Endothelial cell of umbilical vein (primary cell): ENCODE results near the gene SART3. TPM values are rescaled to one million over a fixed set of nuclear protein-coding genes. Genes with fewer than 3 reads are reported as not detected.

Experiments
- BruUV-seq: library from RNA; stranded (reverse); fragments of 400-500 nt; replicated peaks from 2 replicates; lab custom pipeline; 2021; lab: Mats Ljungman, UMichigan
- CTCF ChIA-PET: fragments of 300-600, 350-600 bp; sonication (Branson Sonifier 250); formaldehyde crosslinking; loops from one replicate; lab custom pipeline; 2021; ENCODE audit warnings: antibody characterized with exemption, inconsistent platforms; lab: Charles Lee
- POLR2A ChIA-PET: fragments of 300-600, 350-600 bp; sonication (Branson Sonifier 250); formaldehyde crosslinking; loops from one replicate; lab custom pipeline; 2021; ENCODE audit warnings: antibody characterized with exemption, inconsistent platforms; lab: Charles Lee
- DNase-seq: peaks from one replicate; pipeline ENCODE4 v3.0.0-alpha.2; 2011; ENCODE audit warnings: low read depth, low spot score
- FAIRE-seq: peaks from 2 replicates; lab custom pipeline; 2011; peaks lifted over from hg19 to GRCh38; lab: Jason Lieb, UNC
- H2AFZ ChIP-seq: 2 replicates; pipeline ENCODE4 v1.6.0; 2012; ENCODE audit warnings: low read depth, low read length, control low read depth, inconsistent platforms
- H3K27ac ChIP-seq: 2 replicates; pipeline ENCODE4 v1.5.1; 2011; ENCODE audit warnings: low read depth, mild to moderate bottlenecking, control low read depth, low read length, moderate library complexity; ENCODE audit not compliant: insufficient read depth
- H3K27me3 ChIP-seq, 2 experiments: 2 replicates each; pipeline versions ENCODE4 v1.6.0 to v1.6.1; 2011; ENCODE audit warnings: low read length in 2 of 2, mixed read lengths in 1 of 2; ENCODE audit not compliant: control insufficient read depth in 2 of 2, insufficient read depth in 2 of 2
- H3K36me3 ChIP-seq, 2 experiments: 2 replicates in 1 of 2; 3 replicates in 1 of 2; pipeline ENCODE4 v1.5.1; 2011; ENCODE audit warnings: low read length in 2 of 2, mild to moderate bottlenecking in 1 of 2, moderate library complexity in 1 of 2; ENCODE audit not compliant: control insufficient read depth in 2 of 2, insufficient read depth in 2 of 2; ENCODE audit errors: extremely low read depth in 1 of 2
- H3K4me1 ChIP-seq: 3 replicates; pipeline ENCODE4 v1.5.1; 2011; ENCODE audit warnings: mild to moderate bottlenecking, low read length; ENCODE audit not compliant: control insufficient read depth, insufficient read depth; ENCODE audit errors: extremely low read depth
- H3K4me2 ChIP-seq: 2 replicates; pipeline ENCODE4 v1.6.1; 2011; ENCODE audit warnings: low read length, control low read depth, mixed read lengths; ENCODE audit not compliant: insufficient read depth
- H3K4me3 ChIP-seq, 3 experiments: fragments of 200-600 bp in 1 of 3; sonication (generic), shearing (Covaris generic) in 1 of 3; replicated peaks in 1 of 3; 2 replicates each; pipeline ENCODE4 v1.5.1; 2011 to 2016; ENCODE audit warnings: control low read depth in 3 of 3, low read length in 3 of 3, mild to moderate bottlenecking in 2 of 3, inconsistent platforms in 1 of 3, low read depth in 1 of 3, moderate library complexity in 1 of 3; ENCODE audit not compliant: insufficient read depth in 1 of 3
- H3K79me2 ChIP-seq: 2 replicates; pipeline ENCODE4 v1.6.0; 2012; ENCODE audit warnings: low read length, inconsistent platforms; ENCODE audit not compliant: control insufficient read depth, insufficient read depth
- H3K9ac ChIP-seq: replicated peaks from 2 replicates; pipeline ENCODE3; 2011; ENCODE audit warnings: low read length, control low read depth; ENCODE audit not compliant: insufficient read depth; ENCODE audit errors: extremely low read depth
- H3K9me1 ChIP-seq: replicated peaks from 3 replicates; pipeline ENCODE4 v1.6.0; 2011; ENCODE audit warnings: mild to moderate bottlenecking, low read length; ENCODE audit not compliant: control insufficient read depth, insufficient read depth; ENCODE audit errors: extremely low read depth
- H3K9me3 ChIP-seq: replicated peaks from 2 replicates; pipeline ENCODE4 v1.5.1; 2012; ENCODE audit warnings: low read length, inconsistent platforms; ENCODE audit not compliant: control insufficient read depth, insufficient read depth
- H4K20me1 ChIP-seq: replicated peaks from 2 replicates; pipeline ENCODE3; 2011; ENCODE audit warnings: mild to moderate bottlenecking, low read length; ENCODE audit not compliant: control insufficient read depth, insufficient read depth; ENCODE audit errors: extremely low read depth
- CTCF ChIP-seq, 2 donors: IDR thresholded peaks; 1 replicate in 1 of 2; 2 replicates in 1 of 2; pipeline ENCODE4 v1.5.1; 2011; ENCODE audit warnings: low read length in 2 of 2, mild to moderate bottlenecking in 2 of 2, moderate library complexity in 2 of 2, control low read depth in 1 of 2, inconsistent platforms in 1 of 2, low read depth in 1 of 2; ENCODE audit not compliant: insufficient read depth in 1 of 2; ENCODE audit errors: extremely low read depth in 1 of 2
- EZH2 ChIP-seq: IDR thresholded peaks from 2 replicates; pipeline ENCODE4 v1.6.1; 2012; ENCODE audit warnings: borderline replicate concordance, low read depth, mild to moderate bottlenecking, moderate library complexity, low read length, inconsistent platforms; ENCODE audit not compliant: severe bottlenecking
- FOS ChIP-seq: IDR thresholded peaks from 2 replicates; pipeline ENCODE4 v1.6.1; 2011; ENCODE audit warnings: mild to moderate bottlenecking, low read length, moderate library complexity, borderline replicate concordance; ENCODE audit not compliant: insufficient read depth
- GATA2 ChIP-seq: IDR thresholded peaks from 2 replicates; pipeline ENCODE4 v1.7.0; 2011; ENCODE audit warnings: low read depth, mild to moderate bottlenecking, moderate library complexity, mixed read lengths, low read length; ENCODE audit not compliant: insufficient read length, insufficient read depth
- MYC ChIP-seq: IDR thresholded peaks from one replicate; pipeline ENCODE4 v1.6.1; 2011; ENCODE audit warnings: mild to moderate bottlenecking, low read depth, low read length
- POLR2AphosphoS5 ChIP-seq: IDR thresholded peaks from 2 replicates; pipeline ENCODE4 v1.6.1; 2012; ENCODE audit warnings: low read depth, mild to moderate bottlenecking, control low read depth, low read length, moderate library complexity; ENCODE audit not compliant: insufficient read depth
- dilution Hi-C: fragments of 300-500 bp; cut with MboI; formaldehyde crosslinking; loops from one replicate; pipeline ENCODE4 v1.15.0; 2019; ENCODE audit warnings: low sequenced_read_pairs; ENCODE audit not compliant: extremely low pct_ligation_motif_present
- intact Hi-C: fragments of 100-400 bp; cut with micrococcal nuclease; formaldehyde crosslinking; loops from one replicate; pipeline ENCODE4 v1.10.0; 2022
- polyA plus RNA-seq, 4 experiments: library from polyadenylated mRNA; depleted of rRNA in 3 of 4; stranded (reverse) in 3 of 4; unstranded in 1 of 4; fragments of >200 nt; gene quantifications; 2 replicates each; pipeline versions ENCODE4 v1.2.1 to v1.2.3, GENCODE V29; 2011 to 2012; ENCODE audit warnings: missing spikeins in 1 of 4
- total RNA-seq: library from RNA; stranded (reverse); gene quantifications from 2 replicates; pipeline ENCODE4 v1.2.3, GENCODE V29; 2021
- TF ChIP-seq, protein P1 (sequence below): IDR thresholded peaks from 2 replicates; pipeline ENCODE4 v1.6.1; 2011; ENCODE audit not compliant: insufficient read depth, insufficient read length

Gene SART3
- total and polyA plus RNA-seq, 2 donors (not counting 3 experiments of a cell fraction or from before 2014, with no cell fraction given) = 13.9 to 50.7 TPM

DNA sequence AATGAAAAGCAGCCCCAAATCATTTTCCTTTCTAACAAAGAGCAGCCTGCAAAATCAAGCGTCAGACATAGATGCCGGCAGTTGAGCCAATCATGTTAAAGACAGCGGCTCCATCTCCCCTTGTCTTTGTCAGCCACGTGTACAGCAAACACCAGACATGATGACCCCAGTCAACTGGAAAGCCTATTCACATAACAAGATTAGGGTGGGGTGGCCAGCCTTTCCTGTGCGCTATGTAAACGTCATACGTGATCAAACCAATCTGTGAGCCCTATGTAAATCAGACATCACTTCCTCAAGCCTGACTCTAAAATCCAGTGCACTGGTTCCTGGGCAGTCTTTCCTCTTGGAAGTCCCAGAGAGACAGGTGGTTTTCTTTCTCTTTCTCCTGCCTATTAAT is 55.8 kb downstream of the SART3 start:
- Histone ChIP-seq H3K4me2 (no peak overlapping the region), H3K4me3 (no peak overlapping the region), H3K4me1 (no peaks in the 10 kb centered on the region), H3K27ac (no peak overlapping the region), H3K79me2 (no peaks in the 10 kb centered on the region), H3K9me1 (no peaks in the 10 kb centered on the region), H2AFZ (no peak overlapping the region), H4K20me1 (no peaks in the 10 kb centered on the region), H3K9ac (no peak overlapping the region), H3K27me3 (no peaks in the 10 kb centered on the region), H3K36me3 (no peaks in the 10 kb centered on the region), H3K9me3 (no peaks in the 10 kb centered on the region)
- POLR2A ChIA-PET = no interaction called here
- no peak for DNase-seq
- TF ChIP-seq GATA2 (no peak), MYC (no peak), POLR2AphosphoS5 (no peak), EZH2 (no peak), CTCF (IDR thresholded peaks at IDR 0.05; ENCODE audit: extremely low read depth in 1 of 2, insufficient read depth in 1 of 2, low read depth in 1 of 2, low read length in 2 of 2) (no peak), FOS (no peak)
- TF ChIP-seq, protein P1, sequence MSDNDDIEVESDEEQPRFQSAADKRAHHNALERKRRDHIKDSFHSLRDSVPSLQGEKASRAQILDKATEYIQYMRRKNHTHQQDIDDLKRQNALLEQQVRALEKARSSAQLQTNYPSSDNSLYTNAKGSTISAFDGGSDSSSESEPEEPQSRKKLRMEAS = no peak
- no peak for FAIRE-seq
- BruUV-seq = no TSS peak
- intact Hi-C loops (no loop called here), dilution Hi-C loops (no loop called here)
- CTCF ChIA-PET = interaction anchor here (1.8 kb wide), 1 partner anchor 10 kb away, joined by 4 read pairs; no protein-coding TSS in a partner anchor
